ENCODE data around the gene HSPA9.
A peak's percentile ranks its signal among the peaks of the same experiment; 100 is the strongest.

DNA sequence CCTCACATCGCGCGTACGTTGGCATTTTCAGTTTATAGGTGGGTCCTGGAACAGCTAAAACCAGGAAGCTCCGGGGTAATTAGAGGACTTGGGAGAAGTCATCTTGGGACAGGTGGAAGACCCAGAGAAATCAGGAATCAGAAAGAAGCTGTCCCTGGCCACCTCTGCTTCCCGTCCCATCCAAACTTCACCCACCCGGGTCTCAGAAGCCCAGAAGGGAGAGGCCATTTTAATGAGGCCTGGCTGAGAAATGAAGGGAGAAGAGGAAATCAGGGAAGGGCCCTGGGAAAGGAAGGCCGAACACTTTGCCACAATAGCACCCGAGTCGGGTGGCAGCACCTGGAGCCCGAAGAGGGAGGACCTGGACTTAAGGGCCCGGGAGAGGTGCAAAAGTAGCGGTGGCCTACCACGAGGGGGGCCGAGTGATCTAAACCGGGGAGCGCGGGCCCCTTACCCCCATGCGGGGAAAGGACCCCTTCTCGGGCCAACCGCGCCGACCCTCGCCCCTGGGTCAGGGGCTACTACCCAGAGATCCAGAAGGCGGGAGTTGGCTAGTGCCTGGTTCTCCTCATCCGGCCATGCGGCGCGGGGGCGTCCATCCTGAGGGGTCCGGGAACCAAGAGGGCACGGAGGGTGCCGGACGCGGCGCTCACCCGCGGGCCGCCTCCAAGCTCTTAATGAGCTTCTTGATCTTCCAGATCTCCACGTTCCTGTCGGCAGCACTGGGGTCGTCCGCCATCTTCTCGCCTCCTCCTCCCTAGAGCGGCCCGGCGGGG is 32.8 kb downstream of the HSPA9 start:
- TF ChIP-seq, protein P1, sequence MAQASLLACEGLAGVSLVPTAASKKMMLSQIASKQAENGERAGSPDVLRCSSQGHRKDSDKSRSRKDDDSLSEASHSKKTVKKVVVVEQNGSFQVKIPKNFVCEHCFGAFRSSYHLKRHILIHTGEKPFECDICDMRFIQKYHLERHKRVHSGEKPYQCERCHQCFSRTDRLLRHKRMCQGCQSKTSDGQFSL (CRISPR knock-in tag; IDR thresholded peaks at IDR 0.05): no peak
- TF ChIP-seq KLF13 (CRISPR knock-in tag; IDR thresholded peaks at IDR 0.05): no peak
- TF ChIP-seq SYNCRIP (IDR thresholded peaks at IDR 0.05; ENCODE audit: insufficient read depth, low read depth, low read length): no peak
- TF ChIP-seq ZNF3 (CRISPR knock-in tag; IDR thresholded peaks at IDR 0.05): no peak
- no peak; the same call in 1 of the 2 replicates for TF ChIP-seq ERF (CRISPR knock-in tag; IDR thresholded peaks at IDR 0.05)
- TF ChIP-seq NCOR1 (IDR thresholded peaks at IDR 0.05; ENCODE audit: borderline replicate concordance, low read length): no peak
- no peak for TF ChIP-seq ESRRA (CRISPR knock-in tag; IDR thresholded peaks at IDR 0.05; ENCODE audit: low read depth)
- no peak for TF ChIP-seq TAF1 (CRISPR knock-in tag; IDR thresholded peaks at IDR 0.05)
- no peak for TF ChIP-seq ZNF652 (CRISPR knock-in tag; IDR thresholded peaks at IDR 0.05; ENCODE audit: borderline replicate concordance, low read depth)
- no peak for TF ChIP-seq SUZ12 (IDR thresholded peaks at IDR 0.05; ENCODE audit: low read depth, low read length)
- 0 out of 2 replicates have a peak, but pooled peaks have one; percentile 17 for TF ChIP-seq FIP1L1 (IDR thresholded peaks at IDR 0.05; ENCODE audit: borderline replicate concordance, insufficient read depth, low read depth, low read length)
